ENCODE results near the gene THSD4. TPM values are rescaled to one million over a fixed set of nuclear protein-coding genes. Genes with fewer than 3 reads are reported as not detected.
A peak's percentile ranks its signal among the peaks of the same experiment; 100 is the strongest.

THSD4 gene
- polyA plus RNA-seq, 2 of the 4 experiments (the other 2 are of a cell fraction) = 15.8 to 40.7 TPM

DNA sequence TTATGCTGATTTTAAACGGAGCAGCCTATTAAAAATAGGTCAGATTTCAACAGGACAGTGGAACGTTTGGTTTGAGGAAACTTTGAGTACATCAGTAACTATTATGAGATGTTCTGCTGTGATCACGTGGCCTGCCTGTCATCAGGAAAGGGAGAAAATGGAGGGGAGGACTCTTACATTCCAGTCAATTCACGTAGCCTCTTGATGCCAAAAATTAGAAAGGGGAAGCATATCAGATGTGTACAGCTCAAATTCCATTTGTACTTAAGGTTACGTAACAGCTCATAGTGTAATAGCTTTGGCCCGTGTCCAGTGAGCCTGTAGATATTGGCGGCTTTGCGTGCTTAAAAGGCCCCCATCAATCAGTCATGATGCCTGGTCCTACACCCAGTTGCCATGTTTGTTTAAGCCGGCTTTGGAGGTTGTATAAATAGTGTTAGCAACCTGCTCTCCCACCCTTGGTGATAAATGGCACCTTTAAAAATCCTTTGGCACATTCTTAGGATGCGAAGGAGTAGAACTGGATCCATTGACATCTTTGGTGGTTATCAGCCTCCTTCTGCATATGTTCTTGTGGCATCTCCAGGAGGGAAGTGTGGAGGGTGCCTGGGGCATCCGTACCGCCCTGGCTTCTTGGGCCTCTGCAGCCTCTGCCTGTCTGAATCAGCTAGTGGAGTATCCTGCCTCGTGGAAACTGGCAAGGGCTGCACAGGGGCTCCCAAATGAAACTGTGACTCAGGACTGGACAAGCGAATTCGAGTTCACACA, 163.9 kb downstream of the THSD4 start:
- ATAC-seq (peak; percentile 81 to 85), DNase-seq (ENCODE audit: low read depth in 1 of 2, low spot score in 1 of 2) (peak; percentile 78 to 99), FAIRE-seq (peak; percentile 98)
- Histone ChIP-seq H3K9me3 (no peaks in the 10 kb centered on the region), H3K4me1 (peaks cover 81% of the 10 kb centered on the region), H3K4me2 (peak overlapping the region; percentile 65), H3K4me3 (no peak overlapping the region), H3K27ac (peak overlapping the region; percentile 81 to 88)
- 5% methylated on average over 15 of the region's 15 CpGs for WGBS (ENCODE audit: missing lambda C conversion rate)
- ChIA-PET POLR2A (interaction anchor here (1.5 to 2.1 kb wide), 2 partner anchors 16 to 28 kb away, joined by 3 to 22 read pairs; no protein-coding TSS in a partner anchor), CTCF (interaction anchor here (0.7 to 1.9 kb wide), 8 partner anchors 9 to 522 kb away, joined by 3 to 9 read pairs (median 3); partner anchors contain the start of gene THSD4)
- peak; percentile 22 to 76; a peak in 4 of 5 replicates for TF ChIP-seq RAD21 (conservative IDR thresholded peaks at IDR 0.05 in 1 of 2, IDR thresholded peaks at IDR 0.05 in 1 of 2)
- TF ChIP-seq CEBPB (IDR thresholded peaks at IDR 0.05) = peak; percentile 98 to 99
- TF ChIP-seq PHF8 (IDR thresholded peaks at IDR 0.05; ENCODE audit: borderline replicate concordance, low read depth) = no peak
- TF ChIP-seq ZC3H11A (IDR thresholded peaks at IDR 0.05) = no peak
- TF ChIP-seq GATA3 (IDR thresholded peaks at IDR 0.05; ENCODE audit: borderline replicate concordance) = peak; percentile 99
- TF ChIP-seq KDM1A (IDR thresholded peaks at IDR 0.05; ENCODE audit: low read depth) = no peak
- TF ChIP-seq HOXB13 (CRISPR knock-in tag; IDR thresholded peaks at IDR 0.05; ENCODE audit: low read depth) = peak; percentile 79
- no peak for TF ChIP-seq CHD2 (IDR thresholded peaks at IDR 0.05; ENCODE audit: low read length, partially characterized antibody)
- TF ChIP-seq MAX (IDR thresholded peaks at IDR 0.05) = peak; percentile 76
- no peak for TF ChIP-seq POLR2AphosphoS2 (conservative IDR thresholded peaks at IDR 0.05; ENCODE audit: low read length)
- TF ChIP-seq HES2 (IDR thresholded peaks at IDR 0.05) = peak; percentile 97
- TF ChIP-seq MYC (IDR thresholded peaks at IDR 0.05; ENCODE audit: borderline replicate concordance, low read length) = 0 out of 2 replicates have a peak, but pooled peaks have one; percentile 38
- no peak for TF ChIP-seq HOXA7 (CRISPR knock-in tag; IDR thresholded peaks at IDR 0.05)
- no peak for TF ChIP-seq REST (IDR thresholded peaks at IDR 0.05)
- TF ChIP-seq ESRRA (IDR thresholded peaks at IDR 0.05; ENCODE audit: borderline replicate concordance, low read length) = no peak
- TF ChIP-seq RCOR1 (IDR thresholded peaks at IDR 0.05; ENCODE audit: low read depth, low read length) = no peak
- peak; percentile 92 for TF ChIP-seq USF2 (IDR thresholded peaks at IDR 0.05)
- TF ChIP-seq, protein P1, sequence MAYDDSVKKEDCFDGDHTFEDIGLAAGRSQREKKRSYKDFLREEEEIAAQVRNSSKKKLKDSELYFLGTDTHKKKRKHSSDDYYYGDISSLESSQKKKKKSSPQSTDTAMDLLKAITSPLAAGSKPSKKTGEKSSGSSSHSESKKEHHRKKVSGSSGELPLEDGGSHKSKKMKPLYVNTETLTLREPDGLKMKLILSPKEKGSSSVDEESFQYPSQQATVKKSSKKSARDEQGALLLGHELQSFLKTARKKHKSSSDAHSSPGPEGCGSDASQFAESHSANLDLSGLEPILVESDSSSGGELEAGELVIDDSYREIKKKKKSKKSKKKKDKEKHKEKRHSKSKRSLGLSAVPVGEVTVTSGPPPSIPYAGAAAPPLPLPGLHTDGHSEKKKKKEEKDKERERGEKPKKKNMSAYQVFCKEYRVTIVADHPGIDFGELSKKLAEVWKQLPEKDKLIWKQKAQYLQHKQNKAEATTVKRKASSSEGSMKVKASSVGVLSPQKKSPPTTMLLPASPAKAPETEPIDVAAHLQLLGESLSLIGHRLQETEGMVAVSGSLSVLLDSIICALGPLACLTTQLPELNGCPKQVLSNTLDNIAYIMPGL (CRISPR knock-in tag; IDR thresholded peaks at IDR 0.05; ENCODE audit: borderline replicate concordance) = no peak
- TF ChIP-seq SMC3 (IDR thresholded peaks at IDR 0.05) = peak; percentile 61
- TF ChIP-seq KDM5A (IDR thresholded peaks at IDR 0.05) = no peak
- TF ChIP-seq ZNF302 (CRISPR knock-in tag; IDR thresholded peaks at IDR 0.05) = no peak
- peak; percentile 95 for TF ChIP-seq JUNB (IDR thresholded peaks at IDR 0.05)
- TF ChIP-seq, protein P2, sequence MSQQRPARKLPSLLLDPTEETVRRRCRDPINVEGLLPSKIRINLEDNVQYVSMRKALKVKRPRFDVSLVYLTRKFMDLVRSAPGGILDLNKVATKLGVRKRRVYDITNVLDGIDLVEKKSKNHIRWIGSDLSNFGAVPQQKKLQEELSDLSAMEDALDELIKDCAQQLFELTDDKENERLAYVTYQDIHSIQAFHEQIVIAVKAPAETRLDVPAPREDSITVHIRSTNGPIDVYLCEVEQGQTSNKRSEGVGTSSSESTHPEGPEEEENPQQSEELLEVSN (IDR thresholded peaks at IDR 0.05; ENCODE audit: borderline replicate concordance, low read depth) = no peak
- peak; percentile 5 for TF ChIP-seq ZFP36 (IDR thresholded peaks at IDR 0.05; ENCODE audit: borderline replicate concordance, partially characterized antibody)
- TF ChIP-seq MAZ (IDR thresholded peaks at IDR 0.05; ENCODE audit: borderline replicate concordance, low read depth, low read length) = no peak
- no peak for TF ChIP-seq SREBF2 (IDR thresholded peaks at IDR 0.05)
- TF ChIP-seq FOSL2 (IDR thresholded peaks at IDR 0.05) = peak; percentile 72
- peak; percentile 66 for TF ChIP-seq FOSL2 (CRISPR knock-in tag; IDR thresholded peaks at IDR 0.05)
- no peak for TF ChIP-seq CBX8 (IDR thresholded peaks at IDR 0.05)
- TF ChIP-seq HOXB5 (CRISPR knock-in tag; IDR thresholded peaks at IDR 0.05) = peak; percentile 96
- TF ChIP-seq ZSCAN20 (CRISPR knock-in tag; IDR thresholded peaks at IDR 0.05) = 0 out of 2 replicates have a peak, but pooled peaks have one; percentile 3
- TF ChIP-seq CHD4 (IDR thresholded peaks at IDR 0.05; ENCODE audit: borderline replicate concordance) = no peak

Measured in A549 (cell line).